Hematopoietic multipotent progenitor cell treated with erythropoietin and hydrocortisone succinate and interleukin-3 and kit ligand, for 6 days (in vitro differentiated cells): ENCODE measurements around the gene CRKL.
"Not testable (repeated sequence)": the region's sequence is repeated elsewhere in the genome, so short reads cannot be mapped to it uniquely, and the experiment has no call there.

ENCODE experiments used
- DNase-seq: peaks from one replicate; pipeline ENCODE4 v3.0.0-alpha.2; 2015

CRKL gene

GRCh38 chr22:20903093-20903492 lies 14.1 kb upstream of the CRKL start:
- DNase-seq = no peak

GRCh38 chr22:20904008-20904979 lies 12.9 kb upstream of the CRKL start:
- DNase-seq = peak; percentile 65

- no peak for DNase-seq
Observed at GRCh38 chr22:20904980-20905355, 12.2 kb upstream of the CRKL start.

GRCh38 chr22:20905415-20906386 lies 11.5 kb upstream of the CRKL start:
- DNase-seq = no peak

GRCh38 chr22:20906387-20906767 lies 10.8 kb upstream of the CRKL start:
- DNase-seq = no peak

GRCh38 chr22:20908717-20909116 lies 8.5 kb upstream of the CRKL start:
- DNase-seq = not testable (repeated sequence)

GRCh38 chr22:20909543-20910303 lies 7.5 kb upstream of the CRKL start:
- DNase-seq = no peak

GRCh38 chr22:20912494-20912893 lies 4.7 kb upstream of the CRKL start:
- no peak for DNase-seq

GRCh38 chr22:20918663-20919218 lies 1.5 kb downstream of the CRKL start:
- DNase-seq = peak; percentile 38

- DNase-seq = no peak
Observed at GRCh38 chr22:20919718-20920117, 2.5 kb downstream of the CRKL start.

- DNase-seq = no peak
Observed at GRCh38 chr22:20920881-20921203, 3.6 kb downstream of the CRKL start.

GRCh38 chr22:20922141-20922751 lies 5.0 kb downstream of the CRKL start:
- DNase-seq = no peak

GRCh38 chr22:20926243-20926642 lies 9.0 kb downstream of the CRKL start:
- no peak for DNase-seq

- DNase-seq = no peak
Observed at GRCh38 chr22:20927940-20928572, 10.8 kb downstream of the CRKL start.

- no peak for DNase-seq
Observed at GRCh38 chr22:20928573-20928967, 11.4 kb downstream of the CRKL start.

- no peak for DNase-seq
Observed at GRCh38 chr22:20930004-20930403, 12.8 kb downstream of the CRKL start.

- not testable (repeated sequence) for DNase-seq
Observed at GRCh38 chr22:20930435-20930834, 13.2 kb downstream of the CRKL start.

- DNase-seq = no peak
Observed at GRCh38 chr22:20931126-20931654, 14.0 kb downstream of the CRKL start.

- no peak for DNase-seq
Observed at GRCh38 chr22:20933910-20934309, 16.7 kb downstream of the CRKL start.

GRCh38 chr22:20935049-20935448 lies 17.8 kb downstream of the CRKL start:
- DNase-seq = not testable (repeated sequence)
